Neuronal stem cell (in vitro differentiated cells): ENCODE measurements around the gene MRPL24.

Source experiments
- DNase-seq: peaks from one replicate; pipeline ENCODE4 v3.0.0-alpha.2; 2013; ENCODE audit warnings: low spot score
- H2AFZ ChIP-seq: one replicate; pipeline ENCODE4 v1.6.1; 2013; ENCODE audit warnings: mild to moderate bottlenecking, low read length, inconsistent platforms
- H2AK5ac ChIP-seq: 2 replicates; pipeline ENCODE4 v1.6.1; 2013; ENCODE audit warnings: low read depth, mild to moderate bottlenecking, inconsistent platforms, low read length, moderate library complexity, mixed read lengths
- H2BK120ac ChIP-seq: 2 replicates; pipeline ENCODE4 v1.6.1; 2013; ENCODE audit warnings: low read depth, mild to moderate bottlenecking, inconsistent platforms, low read length, moderate library complexity, mixed read lengths
- H2BK12ac ChIP-seq: one replicate; pipeline ENCODE4 v1.6.1; 2013; ENCODE audit warnings: low read length, inconsistent platforms
- H2BK15ac ChIP-seq: 2 replicates; pipeline ENCODE4 v1.6.1; 2013; ENCODE audit warnings: mild to moderate bottlenecking, low read length, inconsistent platforms, mixed read lengths
- H2BK5ac ChIP-seq: one replicate; pipeline ENCODE4 v1.6.1; 2013; ENCODE audit warnings: inconsistent platforms, mild to moderate bottlenecking, low read length, moderate library complexity
- H3K14ac ChIP-seq: one replicate; pipeline ENCODE4 v1.6.1; 2013; ENCODE audit warnings: low read length, inconsistent platforms
- H3K18ac ChIP-seq: 2 replicates; pipeline ENCODE4 v1.6.1; 2013; ENCODE audit warnings: low read length, inconsistent platforms
- H3K23ac ChIP-seq: 2 replicates; pipeline ENCODE4 v1.6.1; 2013; ENCODE audit warnings: low read depth, mild to moderate bottlenecking, mixed read lengths, low read length, inconsistent platforms; ENCODE audit not compliant: poor library complexity
- H3K27ac ChIP-seq: replicated peaks from 3 replicates; pipeline ENCODE4 v1.5.1; 2013; ENCODE audit warnings: low read length, inconsistent platforms
- H3K27me3 ChIP-seq, 3 experiments: 2 replicates each; pipeline ENCODE4 v1.6.1; 2013; ENCODE audit warnings: low read length in 3 of 3, mild to moderate bottlenecking in 2 of 3, inconsistent platforms in 1 of 3, low read depth in 1 of 3, mixed read lengths in 1 of 3, moderate library complexity in 1 of 3; ENCODE audit not compliant: control insufficient read depth in 3 of 3, insufficient read depth in 3 of 3
- H3K36me3 ChIP-seq, 2 donors: replicated peaks in 1 of 2; 2 replicates each; pipeline ENCODE4 v1.6.1; 2013; ENCODE audit warnings: low read length in 2 of 2; ENCODE audit not compliant: control insufficient read depth in 2 of 2, insufficient read depth in 2 of 2
- H3K4ac ChIP-seq: 2 replicates; pipeline ENCODE4 v1.6.1; 2013; ENCODE audit warnings: inconsistent platforms, mild to moderate bottlenecking, low read length, moderate library complexity
- H3K4me1 ChIP-seq, 2 donors: 1 replicate in 1 of 2; 2 replicates in 1 of 2; pipeline ENCODE4 v1.6.1; 2013; ENCODE audit warnings: low read length in 2 of 2, low read depth in 1 of 2; ENCODE audit not compliant: control insufficient read depth in 2 of 2, insufficient read depth in 1 of 2
- H3K4me2 ChIP-seq: one replicate; pipeline ENCODE4 v1.6.1; 2013; ENCODE audit warnings: mild to moderate bottlenecking, low read length, inconsistent platforms; ENCODE audit not compliant: insufficient read depth, poor library complexity, severe bottlenecking
- H3K4me3 ChIP-seq, 2 donors: 2 replicates each; pipeline ENCODE4 v1.5.1; 2013; ENCODE audit warnings: low read length in 2 of 2, mild to moderate bottlenecking in 2 of 2, inconsistent platforms in 1 of 2, moderate library complexity in 1 of 2
- H3K79me1 ChIP-seq: one replicate; pipeline ENCODE4 v1.6.1; 2013; ENCODE audit warnings: low read depth, mild to moderate bottlenecking, inconsistent platforms, low read length, moderate library complexity
- H3K9ac ChIP-seq: one replicate; pipeline ENCODE4 v1.6.1; 2013; ENCODE audit warnings: mild to moderate bottlenecking, low read depth, low read length, inconsistent platforms; ENCODE audit not compliant: poor library complexity
- H3K9me3 ChIP-seq, 2 donors: replicated peaks in 1 of 2; 2 replicates each; pipeline versions ENCODE3 to v1.6.1; 2013; ENCODE audit warnings: low read length in 2 of 2, mild to moderate bottlenecking in 2 of 2, inconsistent platforms in 1 of 2, low read depth in 1 of 2, mixed read lengths in 1 of 2, moderate library complexity in 1 of 2; ENCODE audit not compliant: control insufficient read depth in 2 of 2, insufficient read depth in 1 of 2
- H4K8ac ChIP-seq: one replicate; pipeline ENCODE4 v1.6.1; 2013; ENCODE audit warnings: low read depth, mild to moderate bottlenecking, inconsistent platforms, low read length, moderate library complexity
- H4K91ac ChIP-seq: one replicate; pipeline ENCODE4 v1.6.1; 2013; ENCODE audit warnings: low read length, low read depth, mild to moderate bottlenecking, inconsistent platforms; ENCODE audit not compliant: poor library complexity
- WGBS, 2 donors: extraction: QIAGEN DNeasy Blood & Tissue Kit; methylation state at CpG; one replicate each; pipeline ENCODE4 v1.1.7; 2013; ENCODE audit warnings: missing lambda C conversion rate in 2 of 2, mixed read lengths in 1 of 2; ENCODE audit not compliant: insufficient read length in 2 of 2, insufficient replicate concordance in 1 of 2; ENCODE audit errors: extremely low coverage in 2 of 2; 5-methylcytosine and 5-hydroxymethylcytosine counted together

Gene MRPL24

GRCh38 chr1:156728599-156729462 lies 12.1 kb downstream of the MRPL24 start, which contains the start of gene ISG20L2:
Gene ISG20L2 (minus strand): TSS chr1:156728766. CDS start chr1:156727652, 1,114 bp downstream.
- Histone ChIP-seq H2BK12ac (no peak within 1 kb of the TSS), H2AK5ac (peak within 1 kb of the TSS; percentile 67), H3K79me1 (peaks cover 5% of the 10 kb centered on the region), H2AFZ (peak within 1 kb of the TSS; percentile 91), H3K4ac (no peak within 1 kb of the TSS), H2BK15ac (no peak within 1 kb of the TSS), H3K4me3 (peak within 1 kb of the TSS; percentile 88 to 95), H3K36me3 (peaks cover 21 to 61% of the 10 kb centered on the region in 2 donors), H3K14ac (no peak within 1 kb of the TSS), H3K9ac (peak within 1 kb of the TSS; percentile 96), H4K8ac (no peak within 1 kb of the TSS), H3K4me2 (peak within 1 kb of the TSS; percentile 89), H3K4me1 (peaks cover 15 to 30% of the 10 kb centered on the region in 2 donors), H3K9me3 (no peaks in the 10 kb centered on the region), H4K91ac (no peak within 1 kb of the TSS), H3K27ac (peak within 1 kb of the TSS; percentile 59), H2BK120ac (no peak within 1 kb of the TSS), H3K18ac (peak within 1 kb of the TSS; percentile 91), H3K23ac (peak within 1 kb of the TSS; percentile 65), H2BK5ac (peak within 1 kb of the TSS; percentile 82), H3K27me3 (no peaks in the 10 kb centered on the region)
- no CpG with 5 or more reads among the region's 57 CpGs for WGBS, 2 donors
- peak; percentile 94 for DNase-seq

GRCh38 chr1:156727926-156728598 lies 12.8 kb downstream of the MRPL24 start, which contains the start of gene METTL25B:
Gene METTL25B (plus strand): TSS chr1:156728469. CDS start chr1:156729105, 636 bp downstream.
- Histone ChIP-seq H2BK120ac (no peak within 1 kb of the TSS), H2BK15ac (no peak within 1 kb of the TSS), H3K4me3 (peak within 1 kb of the TSS; percentile 88 to 95), H3K18ac (peak within 1 kb of the TSS; percentile 91), H3K27me3 (no peaks in the 10 kb centered on the region), H3K36me3 (peaks cover 27 to 61% of the 10 kb centered on the region in 2 donors), H3K23ac (peak within 1 kb of the TSS; percentile 65), H3K4me1 (peaks cover 15 to 30% of the 10 kb centered on the region in 2 donors), H3K14ac (no peak within 1 kb of the TSS), H3K79me1 (peaks cover 5% of the 10 kb centered on the region), H3K27ac (peak within 1 kb of the TSS; percentile 59), H3K4me2 (peak within 1 kb of the TSS; percentile 89), H2AK5ac (peak within 1 kb of the TSS; percentile 67), H2BK12ac (no peak within 1 kb of the TSS), H2BK5ac (peak within 1 kb of the TSS; percentile 82), H2AFZ (peak within 1 kb of the TSS; percentile 91), H3K9me3 (no peaks in the 10 kb centered on the region), H3K4ac (no peak within 1 kb of the TSS), H4K91ac (no peak within 1 kb of the TSS), H3K9ac (peak within 1 kb of the TSS; percentile 96), H4K8ac (no peak within 1 kb of the TSS)
- WGBS, 2 donors = no CpG with 5 or more reads among the region's 46 CpGs
- peak; percentile 76 for DNase-seq

- Histone ChIP-seq H3K27me3 (no peaks in the 10 kb centered on the region), H4K8ac (no peak overlapping the region), H3K36me3 (peaks cover 28 to 61% of the 10 kb centered on the region in 2 donors), H2BK120ac (no peak overlapping the region), H3K27ac (no peak overlapping the region), H2BK12ac (no peak overlapping the region), H3K79me1 (peaks cover 5% of the 10 kb centered on the region), H2BK15ac (no peak overlapping the region), H3K4ac (no peak overlapping the region), H3K4me1 (peaks cover 15 to 30% of the 10 kb centered on the region in 2 donors), H3K4me2 (peak overlapping the region; percentile 86), H3K14ac (no peak overlapping the region), H3K4me3 (peak overlapping the region; percentile 88 to 95), H3K9ac (no peak overlapping the region), H4K91ac (no peak overlapping the region), H2BK5ac (no peak overlapping the region), H2AK5ac (no peak overlapping the region), H3K23ac (no peak overlapping the region), H2AFZ (no peak overlapping the region), H3K9me3 (no peaks in the 10 kb centered on the region), H3K18ac (no peak overlapping the region)
- WGBS, 2 donors = no CpG with 5 or more reads among the region's 7 CpGs
- no peak for DNase-seq
Observed at GRCh38 chr1:156727492-156727891, 13.4 kb downstream of the MRPL24 start.
